KMS-11 (cell line): ENCODE data around the gene DZIP3.

Experiments
- H2AFZ ChIP-seq: fragments of 200-600 bp; sonication (generic); 2 replicates; pipeline ENCODE4 v1.6.1; 2016; ENCODE audit warnings: antibody characterized with exemption, mixed run types, low read depth
- H3K27ac ChIP-seq: fragments of 200-600 bp; sonication (generic); 2 replicates; pipeline ENCODE4 v1.6.1; 2016; ENCODE audit warnings: mild to moderate bottlenecking, mixed run types
- H3K27me3 ChIP-seq: fragments of 200-600 bp; sonication (generic); 2 replicates; pipeline ENCODE4 v1.6.1; 2017; ENCODE audit warnings: mild to moderate bottlenecking, low read depth, mixed run types, moderate library complexity; ENCODE audit not compliant: insufficient read depth
- H3K36me3 ChIP-seq: fragments of 200-600 bp; sonication (generic); 2 replicates; pipeline ENCODE4 v1.6.1; 2017; ENCODE audit warnings: mild to moderate bottlenecking, mixed run types; ENCODE audit not compliant: insufficient read depth
- H3K4me1 ChIP-seq: fragments of 200-600 bp; sonication (generic); 2 replicates; pipeline ENCODE4 v1.6.1; 2016; ENCODE audit warnings: mild to moderate bottlenecking, low read depth, mixed run types; ENCODE audit not compliant: poor library complexity, severe bottlenecking
- H3K4me2 ChIP-seq: fragments of 200-600 bp; sonication (generic); 2 replicates; pipeline ENCODE4 v1.7.0; 2016; ENCODE audit warnings: mild to moderate bottlenecking, mixed run types
- H3K4me3 ChIP-seq: fragments of 200-600 bp; sonication (generic); IDR thresholded peaks from 2 replicates; pipeline ENCODE4 v1.6.1; 2017; ENCODE audit warnings: low read depth, low read length, mixed read lengths; ENCODE audit not compliant: insufficient read depth
- H3K79me2 ChIP-seq: fragments of 200-600 bp; sonication (generic); 2 replicates; pipeline ENCODE4 v1.6.1; 2016; ENCODE audit warnings: low read depth, mixed run types; ENCODE audit not compliant: insufficient read depth
- H3K9ac ChIP-seq: fragments of 200-600 bp; sonication (generic); 2 replicates; pipeline ENCODE4 v1.6.1; 2016; ENCODE audit warnings: mild to moderate bottlenecking, mixed run types
- H4K20me1 ChIP-seq: fragments of 200-600 bp; sonication (generic); 2 replicates; pipeline ENCODE4 v1.6.1; 2016; ENCODE audit warnings: mild to moderate bottlenecking, mixed run types; ENCODE audit not compliant: insufficient read depth
- CTCF ChIP-seq: fragments of 200-600 bp; sonication (generic); conservative IDR thresholded peaks from 2 replicates; pipeline ENCODE4 v1.6.1; 2017; ENCODE audit warnings: low read depth, mild to moderate bottlenecking, antibody characterized with exemption, low read length, moderate library complexity, mixed read lengths

The DZIP3 gene

GRCh38 chr3:108554913-108555571 is 34.5 kb upstream of the DZIP3 start:
- H3K4me3 ChIP-seq, result no peak overlapping the region
- H3K9ac ChIP-seq, result no peak overlapping the region
- no peaks in the 10 kb centered on the region for H3K4me1 ChIP-seq
- 0 out of 2 replicates have a peak, but pooled peaks cover 4% of the 10 kb centered on the region for H4K20me1 ChIP-seq
- no peak for TF ChIP-seq CTCF
- no peak overlapping the region for H3K27ac ChIP-seq
- 0 out of 2 replicates have a peak, but pooled peaks cover under 1% of the 10 kb centered on the region for H3K36me3 ChIP-seq
- no peaks in the 10 kb centered on the region for H3K27me3 ChIP-seq
- H3K4me2 ChIP-seq, result no peak overlapping the region
- no peaks in the 10 kb centered on the region for H3K79me2 ChIP-seq
- no peak overlapping the region for H2AFZ ChIP-seq

- TF ChIP-seq CTCF, result no peak
Observed at GRCh38 chr3:108555966-108556581, 33.4 kb upstream of the DZIP3 start.

GRCh38 chr3:108562565-108562964 is 27.0 kb upstream of the DZIP3 start:
- peaks cover 7% of the 10 kb centered on the region for H3K4me1 ChIP-seq
- H4K20me1 ChIP-seq, result no peaks in the 10 kb centered on the region
- peaks cover 6% of the 10 kb centered on the region; the same call in 1 of the 2 replicates for H3K36me3 ChIP-seq
- H3K4me3 ChIP-seq, result no peak overlapping the region
- H3K4me2 ChIP-seq, result no peak overlapping the region
- no peak overlapping the region for H3K9ac ChIP-seq
- no peaks in the 10 kb centered on the region for H3K27me3 ChIP-seq
- no peak for TF ChIP-seq CTCF
- no peaks in the 10 kb centered on the region for H3K79me2 ChIP-seq
- no peak overlapping the region for H3K27ac ChIP-seq
- no peak overlapping the region for H2AFZ ChIP-seq

More at GRCh38 chr3:108555966-108556581, 33.4 kb upstream of the DZIP3 start:
- Histone ChIP-seq H3K4me3 (no peak overlapping the region), H3K79me2 (no peaks in the 10 kb centered on the region), H4K20me1 (0 out of 2 replicates have a peak, but pooled peaks cover 4% of the 10 kb centered on the region), H3K9ac (no peak overlapping the region), H2AFZ (no peak overlapping the region), H3K27me3 (no peaks in the 10 kb centered on the region), H3K4me2 (no peak overlapping the region), H3K36me3 (0 out of 2 replicates have a peak, but pooled peaks cover 6% of the 10 kb centered on the region), H3K4me1 (no peaks in the 10 kb centered on the region), H3K27ac (no peak overlapping the region)

GRCh38 chr3:108564564-108564963 is 25.0 kb upstream of the DZIP3 start:
- Histone ChIP-seq H3K36me3 (peaks cover 6% of the 10 kb centered on the region; the same call in 1 of the 2 replicates), H3K9ac (no peak overlapping the region), H4K20me1 (no peaks in the 10 kb centered on the region), H3K4me3 (no peak overlapping the region), H2AFZ (no peak overlapping the region), H3K27me3 (no peaks in the 10 kb centered on the region), H3K27ac (no peak overlapping the region), H3K4me1 (peaks cover 7% of the 10 kb centered on the region), H3K4me2 (no peak overlapping the region), H3K79me2 (no peaks in the 10 kb centered on the region)
- no peak for TF ChIP-seq CTCF
